Stimulated activated CD4-positive, alpha-beta T cell treated with anti-CD3 and anti-CD28 coated beads, Interleukin-12 subunit alpha, Interleukin-12 subunit beta, amount 100 ng/mL, for 48 hours (primary cell): ENCODE data around the gene STAT5B.
"Not testable (repeated sequence)": the region's sequence is repeated elsewhere in the genome, so short reads cannot be mapped to it uniquely, and the experiment has no call there.

Source experiments
- DNase-seq, 3 donors: peaks; one replicate each; pipeline ENCODE4 v3.0.0-alpha.2; 2020; ENCODE audit warnings: low read depth in 2 of 3, low spot score in 1 of 3

Gene STAT5B

DNA sequence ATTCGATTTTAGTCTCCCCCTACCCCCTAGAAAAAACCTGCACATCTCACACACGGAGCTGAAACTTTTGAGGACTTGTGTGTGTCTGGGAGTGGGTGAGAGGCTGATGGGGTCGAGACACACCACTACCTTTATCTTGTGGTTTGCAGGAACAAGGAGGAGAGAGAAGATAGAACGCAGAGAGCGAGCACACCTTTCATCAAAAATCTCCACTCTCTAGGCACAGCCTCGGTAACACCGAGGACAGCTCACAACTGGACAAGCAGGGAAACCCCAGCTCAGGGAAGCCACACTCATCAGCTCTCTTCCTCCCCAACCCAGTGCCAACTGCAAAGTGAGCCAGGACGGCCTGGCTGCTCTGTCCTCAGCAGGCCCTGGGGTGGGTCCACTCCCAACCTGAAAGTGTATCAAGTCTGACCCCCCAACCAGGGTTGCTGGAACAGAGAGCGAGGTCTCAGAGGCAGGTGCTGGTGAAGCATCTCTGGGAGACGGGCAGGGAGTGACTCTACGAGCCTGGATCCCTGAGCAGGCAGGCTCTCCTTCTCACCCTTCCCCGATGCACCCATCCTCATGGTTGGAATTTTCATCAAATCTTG, 76.7 kb downstream of the STAT5B start:
- no peak for DNase-seq

DNA sequence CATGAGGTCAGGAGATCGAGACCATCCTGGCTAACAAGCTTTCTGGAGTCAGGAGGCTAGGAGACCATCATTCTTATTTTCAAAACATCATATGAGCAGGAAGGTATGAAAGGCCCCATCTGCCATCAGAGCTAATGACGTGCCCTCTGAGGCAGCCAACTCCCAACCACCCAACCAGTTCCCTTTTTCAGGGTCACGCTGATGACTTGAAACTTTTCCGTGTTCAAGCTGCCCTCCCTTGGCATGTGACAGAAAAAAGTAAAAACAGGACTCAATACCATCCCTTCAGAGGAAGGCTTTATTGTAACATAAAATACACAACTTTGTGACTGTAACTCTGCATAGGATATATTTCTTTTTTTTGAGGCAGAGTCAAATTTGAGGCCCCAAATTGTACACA, 77.3 kb downstream of the STAT5B start:
- no peak for DNase-seq

DNA sequence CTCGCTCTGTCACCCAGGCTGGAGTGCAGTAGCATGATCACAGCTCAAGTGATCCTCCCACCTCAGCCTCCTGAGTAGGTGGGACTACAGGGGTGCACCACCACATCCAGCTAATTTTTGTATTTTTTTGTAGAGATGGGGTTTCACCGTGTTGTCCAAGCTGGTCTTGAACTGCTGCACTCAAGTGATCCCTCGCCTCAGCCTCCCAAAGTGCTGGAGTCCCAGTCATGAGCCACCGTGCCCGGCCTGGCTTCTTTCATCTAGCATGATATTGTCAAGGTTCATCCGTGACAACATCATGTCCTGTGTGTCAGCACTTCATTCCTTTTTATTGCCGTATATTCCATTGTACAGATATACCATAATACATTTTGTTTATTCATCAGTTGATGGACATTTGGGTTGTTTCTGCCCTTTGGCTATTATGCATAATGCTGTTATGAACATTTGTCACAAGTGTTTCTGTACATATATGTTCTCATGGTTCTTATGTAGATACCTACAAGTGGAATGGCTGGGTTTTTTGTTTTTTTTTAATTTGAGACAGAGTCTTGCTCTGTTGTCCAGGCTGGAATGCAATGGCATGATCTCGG, 78.5 kb downstream of the STAT5B start:
- DNase-seq: no peak

DNA sequence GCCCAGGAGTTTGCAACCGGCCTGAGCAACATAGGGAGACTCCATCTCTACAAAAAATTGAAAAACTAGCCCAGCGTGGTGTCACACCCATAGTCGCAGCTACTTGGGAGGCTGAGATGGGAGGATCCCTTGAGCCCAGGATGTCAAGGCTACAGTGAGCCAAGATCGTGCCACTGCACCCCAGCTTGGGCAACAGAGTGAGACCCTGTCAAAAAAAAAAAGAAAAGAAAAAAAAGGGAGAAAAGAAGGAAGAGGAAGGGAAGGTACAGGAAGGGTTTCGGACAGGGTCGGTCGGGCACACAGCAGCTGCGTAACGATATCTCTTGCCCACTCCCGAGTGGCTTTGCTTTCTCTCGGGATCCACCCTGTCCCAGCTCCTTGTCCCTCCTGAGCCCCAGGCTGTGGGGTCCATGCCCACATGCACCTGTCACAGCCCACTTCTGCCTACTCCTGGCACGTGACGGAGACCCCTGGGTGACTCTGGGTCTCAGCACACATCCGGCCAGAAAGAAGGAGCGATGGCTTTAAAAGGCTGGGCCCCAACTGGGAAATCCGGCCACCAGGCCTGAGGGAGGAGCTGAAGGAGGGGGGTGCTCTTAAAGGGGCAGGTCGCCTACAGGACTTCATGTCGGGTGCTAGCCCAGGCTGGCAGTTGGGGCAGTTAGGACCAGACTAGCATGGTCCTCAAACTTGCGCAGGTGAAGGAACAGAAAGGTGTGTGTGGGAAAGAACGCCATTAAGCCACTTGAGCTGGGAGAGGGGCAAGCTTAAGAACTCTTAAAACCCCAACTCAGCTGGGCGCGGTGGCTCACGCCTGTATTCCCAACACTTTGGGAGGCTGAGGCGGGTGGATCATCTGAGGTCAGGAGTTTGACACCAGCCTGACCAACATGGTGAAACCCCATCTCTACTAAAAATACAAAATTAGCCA, 82.0 kb downstream of the STAT5B start, which contains the start of gene GHDC:
TSS of gene GHDC (minus strand) at position 526 of the 931 bp plus-strand sequence. CDS start 913 bp downstream, outside the sequence.
- peak; percentile 64 to 71 (median 67) for DNase-seq

DNA sequence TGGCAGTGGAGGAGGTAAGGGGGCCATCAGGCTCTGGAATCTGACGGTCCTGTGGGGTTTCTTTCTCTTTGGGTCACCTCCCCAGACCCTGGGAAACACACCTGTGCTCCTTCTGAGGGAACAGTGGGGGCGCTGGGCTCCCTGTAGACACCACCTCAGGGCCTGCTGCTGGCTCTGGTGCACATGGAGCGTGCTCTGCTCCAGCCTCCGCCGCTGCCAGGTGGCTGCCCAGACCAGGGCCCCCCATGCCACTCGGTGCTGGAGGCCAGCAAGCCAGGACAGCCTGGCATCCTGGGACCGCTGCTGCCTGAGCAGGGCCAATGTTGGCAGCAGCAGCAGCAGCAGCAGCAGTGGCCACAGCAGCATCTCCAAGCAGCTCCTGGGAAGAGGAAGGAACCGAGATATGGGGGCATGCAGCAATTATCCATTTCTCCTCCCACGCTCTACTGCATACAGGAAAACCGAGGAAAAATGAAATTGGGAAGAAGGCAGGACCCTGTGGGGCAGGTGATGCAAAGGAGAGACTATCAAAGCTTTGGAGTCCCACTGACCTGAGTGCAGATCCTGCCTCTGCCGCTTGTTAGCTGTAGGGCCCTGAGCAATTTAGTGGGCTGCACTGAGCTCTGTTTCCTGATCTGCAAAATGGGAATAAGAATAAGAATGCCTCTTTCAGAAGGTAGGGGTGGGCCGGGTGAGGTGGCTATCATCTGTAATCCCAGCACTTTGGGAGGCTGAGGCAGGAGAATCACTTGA, 82.8 kb downstream of the STAT5B start:
- DNase-seq: no peak

DNA sequence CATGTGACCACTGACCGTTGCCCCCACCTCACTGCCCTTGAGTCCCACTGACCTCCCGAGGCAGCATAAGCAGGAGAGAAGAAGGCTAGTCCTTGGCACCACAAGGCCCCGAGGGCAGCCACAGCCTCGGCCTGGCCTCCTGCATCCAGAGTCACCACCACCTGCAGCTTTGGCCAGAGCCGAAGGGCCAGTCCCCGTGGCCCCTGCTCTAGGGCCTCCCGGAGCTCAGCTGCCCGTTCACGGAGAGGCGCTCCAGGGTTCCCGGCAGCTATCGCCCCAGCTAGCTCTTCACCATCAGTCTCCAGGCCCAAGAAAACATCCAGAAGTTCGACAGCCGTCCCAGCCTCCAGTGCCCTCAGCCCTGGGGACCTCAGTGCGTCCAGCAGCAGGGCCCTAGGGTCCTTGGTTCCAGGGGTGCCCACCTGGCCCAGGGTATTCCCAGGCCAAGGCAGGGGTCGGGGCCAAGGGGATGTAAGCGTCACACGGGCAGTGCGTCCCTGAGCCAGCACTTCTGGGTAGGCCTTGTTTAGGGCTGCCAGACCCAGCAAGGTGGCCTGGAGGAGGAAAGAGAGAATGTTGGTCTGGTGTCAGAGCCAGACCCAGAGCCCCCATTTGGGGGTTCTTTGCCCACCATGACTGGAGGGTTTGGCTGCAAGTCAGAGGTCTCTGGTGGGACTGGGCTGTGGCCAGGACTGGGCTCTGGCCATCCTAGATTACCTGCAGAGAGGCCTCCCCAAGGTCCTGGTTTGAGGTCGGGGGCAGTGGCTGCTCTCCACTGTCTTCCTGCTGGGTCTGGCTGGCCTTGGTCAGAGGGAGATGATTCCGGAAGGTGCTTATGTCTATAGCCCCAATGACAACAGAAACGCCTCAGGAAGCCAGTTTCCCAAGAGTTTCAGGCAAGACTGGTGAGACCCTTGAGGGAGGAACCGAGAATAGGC, 83.7 kb downstream of the STAT5B start:
- DNase-seq: no peak

DNA sequence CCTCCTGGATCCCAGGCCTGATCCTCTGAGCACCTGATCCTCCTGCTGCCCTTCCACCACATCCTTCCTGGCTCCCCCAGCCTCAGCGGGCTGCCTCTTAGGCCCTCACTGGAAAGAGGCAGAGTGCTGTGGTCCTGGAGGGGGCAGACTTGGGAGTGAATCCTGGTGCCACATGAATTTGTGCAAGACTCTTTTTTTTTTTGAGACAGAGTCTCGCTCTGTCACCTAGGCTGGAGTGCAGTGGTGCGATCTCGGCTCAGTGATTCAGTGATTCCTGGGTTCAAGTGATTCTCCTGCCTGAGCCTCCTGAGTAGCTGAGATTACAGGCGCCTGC, 84.9 kb downstream of the STAT5B start:
- DNase-seq: no peak

DNA sequence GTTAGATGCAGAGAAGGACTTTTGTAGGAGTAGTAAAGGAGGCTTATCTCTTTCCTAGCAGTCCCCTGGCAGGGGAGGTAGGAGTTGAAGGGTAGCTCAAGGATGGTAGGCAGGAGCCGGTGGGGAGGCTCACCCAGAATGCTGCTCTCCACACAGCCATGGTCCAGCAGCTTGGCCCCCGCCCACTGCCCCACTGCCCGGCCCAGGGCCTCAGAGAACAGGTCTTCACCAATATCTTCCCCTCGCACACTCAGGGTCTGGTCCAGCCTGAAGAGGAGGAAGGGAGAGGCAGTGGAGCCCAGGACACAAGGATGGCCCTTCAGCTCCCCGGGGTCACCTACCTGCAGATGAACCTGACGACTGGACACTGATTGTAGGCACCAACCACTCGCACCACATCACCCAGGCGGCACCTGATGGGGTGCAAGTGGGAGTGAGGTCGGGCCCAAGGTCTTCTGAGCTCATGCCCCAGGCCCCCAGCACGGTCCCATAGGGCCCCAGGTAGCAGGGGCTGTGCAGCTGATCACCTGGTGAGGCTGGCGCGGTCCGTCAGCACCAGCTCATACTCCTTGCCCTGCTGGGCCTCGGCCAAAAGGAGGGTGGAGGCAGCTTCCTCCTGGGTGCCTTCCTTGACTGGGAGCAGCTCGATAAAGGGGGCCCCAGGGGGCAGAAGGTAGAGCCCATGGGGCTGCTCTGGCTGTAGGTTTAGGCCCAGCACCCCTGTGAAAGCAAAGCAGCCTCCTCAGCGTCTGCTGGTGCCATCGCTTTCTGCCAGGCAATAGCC, 85.5 kb downstream of the STAT5B start:
- DNase-seq: no peak

DNA sequence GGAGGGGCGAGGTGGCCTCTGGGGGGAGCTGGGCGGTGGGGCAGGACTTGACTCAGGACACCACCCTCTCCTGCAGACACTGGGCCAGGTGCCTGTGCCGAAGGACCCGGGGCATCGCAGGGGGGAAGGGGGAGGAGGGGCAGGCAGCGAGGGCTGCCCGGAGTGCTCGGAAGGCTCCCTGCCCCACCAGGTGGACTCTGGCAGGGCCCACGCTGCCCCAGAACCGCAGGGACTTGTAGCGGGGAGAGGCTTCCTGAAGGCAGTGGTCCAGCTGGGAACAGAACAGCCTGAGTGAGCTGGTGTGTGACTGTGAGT, 86.6 kb downstream of the STAT5B start:
- no peak for DNase-seq

DNA sequence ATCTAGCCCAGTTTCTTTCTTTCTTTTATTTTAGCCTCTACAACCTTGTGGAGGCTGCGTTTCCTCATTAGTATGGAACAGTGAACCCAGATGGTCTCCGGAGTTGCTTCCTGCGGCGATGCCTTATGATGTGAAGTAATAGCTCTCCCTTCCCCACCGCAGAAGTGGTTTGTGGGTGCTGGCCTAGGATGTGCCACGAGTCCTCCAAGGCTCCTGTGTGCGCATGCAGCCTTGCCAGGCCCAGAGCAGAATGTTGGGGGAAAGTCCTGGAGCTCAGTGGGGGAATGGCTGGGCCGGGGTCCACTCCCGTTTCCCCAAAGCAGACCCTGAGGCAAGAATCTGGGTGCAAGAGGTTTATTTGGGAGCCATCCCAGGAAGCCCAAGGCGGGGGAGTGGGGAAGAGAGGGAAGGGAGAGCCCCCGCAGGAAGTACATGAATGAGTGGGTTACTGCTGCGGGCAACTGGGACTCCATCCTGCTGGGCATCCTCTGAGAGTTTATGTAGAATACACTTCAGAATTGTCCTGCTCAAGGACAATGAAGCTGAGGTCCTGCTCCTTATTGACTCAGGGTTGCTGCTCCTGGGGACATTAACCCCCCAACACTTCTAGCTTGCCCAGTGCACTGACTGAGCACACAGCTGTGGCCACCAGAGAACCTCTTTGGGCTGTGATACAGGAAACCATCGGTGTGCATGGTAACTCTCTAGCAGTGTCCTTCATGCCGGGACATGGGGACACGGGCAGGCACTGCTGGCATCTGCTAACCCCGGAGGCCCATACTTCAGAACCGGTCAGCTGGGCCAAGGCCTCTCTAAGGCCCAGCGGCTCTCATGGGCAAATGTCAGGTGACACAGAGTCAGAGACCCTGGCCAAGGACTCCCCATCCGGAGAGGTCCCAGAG, 87.2 kb downstream of the STAT5B start:
- no peak for DNase-seq

DNA sequence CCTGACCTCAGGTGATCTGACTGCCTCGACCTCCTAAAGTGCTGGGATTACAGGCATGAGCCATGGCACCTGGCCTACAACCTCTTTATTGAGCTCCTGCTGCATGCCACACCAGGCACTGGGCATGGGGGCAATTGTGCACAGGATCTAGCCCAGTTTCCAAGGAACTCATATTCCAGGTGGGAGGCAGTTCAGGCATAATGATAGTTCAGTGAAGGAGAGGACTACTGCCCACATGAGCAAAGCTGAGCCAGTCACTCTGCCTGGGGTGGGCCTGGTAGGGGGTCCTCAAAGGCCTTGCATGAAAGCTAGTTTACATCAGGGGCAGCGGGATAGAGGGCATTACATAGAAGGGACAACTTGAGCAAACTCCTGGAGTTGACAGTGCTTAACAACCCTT, 88.4 kb downstream of the STAT5B start:
- DNase-seq: no peak

DNA sequence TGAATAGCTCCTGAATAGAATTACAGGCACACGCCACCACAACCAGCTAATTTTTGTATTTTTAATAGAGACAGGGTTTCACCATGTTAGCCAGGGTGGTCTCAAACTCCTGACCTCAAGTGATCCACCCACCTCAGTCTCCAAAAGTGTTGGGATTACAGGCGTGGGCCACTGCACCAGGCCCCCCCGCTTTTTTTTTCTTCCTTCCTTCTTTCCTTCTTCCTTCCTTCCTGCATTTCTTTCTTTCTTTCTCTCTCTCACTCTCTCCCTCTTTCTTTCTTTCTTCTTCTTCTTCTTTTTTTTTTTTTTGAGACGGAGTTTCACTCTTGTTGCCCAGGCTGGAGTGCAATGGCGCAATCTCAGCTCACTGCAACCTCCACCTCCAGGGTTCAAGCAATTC, 90.0 kb downstream of the STAT5B start:
- DNase-seq: not testable (repeated sequence)

DNA sequence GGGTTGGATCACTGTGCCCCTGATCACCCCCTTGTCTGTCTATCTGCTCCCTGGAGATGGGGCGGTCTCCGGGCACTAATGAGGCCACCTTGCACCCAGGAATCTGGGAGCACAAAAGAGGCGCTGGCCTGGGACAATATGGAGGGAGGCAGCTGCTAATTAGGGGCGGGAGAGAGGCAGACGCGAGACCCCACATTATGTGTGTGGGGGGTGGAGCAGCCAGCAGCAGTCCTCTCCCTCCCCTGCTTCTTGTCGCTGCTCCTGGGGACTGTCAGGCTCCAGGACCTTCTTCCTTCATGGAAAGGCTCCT, 90.6 kb downstream of the STAT5B start:
- no peak for DNase-seq

DNA sequence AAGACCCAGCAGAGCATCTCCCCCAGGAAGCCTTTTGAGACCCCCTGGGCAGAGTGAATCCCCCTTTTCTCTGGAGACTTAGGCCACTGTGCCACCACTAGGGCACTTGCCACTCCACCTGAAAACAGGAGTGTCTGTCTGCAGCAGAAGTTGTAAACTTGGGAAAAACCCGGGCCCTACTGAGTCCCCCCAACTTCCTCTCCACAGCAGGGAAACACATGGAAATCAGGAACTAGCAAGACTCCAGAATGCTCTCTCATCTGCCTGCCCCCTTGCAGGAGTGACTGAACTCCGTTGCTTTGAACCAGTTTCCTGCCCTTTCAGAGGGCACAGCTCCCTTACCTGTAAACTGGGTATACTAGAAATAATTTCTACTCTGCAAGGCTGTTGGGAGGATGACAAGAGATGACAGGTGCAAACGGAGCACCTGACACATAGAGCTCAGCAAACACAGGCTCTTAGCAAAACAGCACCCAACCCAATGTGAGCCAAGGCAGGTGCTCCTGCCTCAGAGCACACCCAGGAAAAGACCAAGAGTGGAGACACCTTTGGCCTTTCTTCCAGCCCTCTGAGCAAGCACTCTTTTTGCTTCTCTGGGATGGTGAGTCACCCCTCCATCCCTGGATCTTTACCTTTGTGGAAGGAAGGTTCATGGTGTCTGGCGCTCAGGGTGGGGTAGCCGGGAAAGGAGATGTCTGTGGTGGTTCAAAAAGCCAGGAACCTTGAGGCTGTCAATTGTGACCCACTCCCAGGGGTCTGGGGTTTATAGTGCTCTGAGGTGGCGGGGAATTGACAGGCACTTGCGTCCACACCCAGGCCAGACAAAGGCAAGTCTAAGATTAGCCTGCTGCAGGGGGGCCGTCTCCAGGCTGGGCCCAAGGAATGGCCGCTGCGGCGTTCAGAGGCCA, 91.2 kb downstream of the STAT5B start, which contains the start of gene HCRT:
TSS of gene HCRT (minus strand) at position 740 of the 908 bp plus-strand sequence. CDS start at position 653, 87 bp downstream.
- DNase-seq: no peak

DNA sequence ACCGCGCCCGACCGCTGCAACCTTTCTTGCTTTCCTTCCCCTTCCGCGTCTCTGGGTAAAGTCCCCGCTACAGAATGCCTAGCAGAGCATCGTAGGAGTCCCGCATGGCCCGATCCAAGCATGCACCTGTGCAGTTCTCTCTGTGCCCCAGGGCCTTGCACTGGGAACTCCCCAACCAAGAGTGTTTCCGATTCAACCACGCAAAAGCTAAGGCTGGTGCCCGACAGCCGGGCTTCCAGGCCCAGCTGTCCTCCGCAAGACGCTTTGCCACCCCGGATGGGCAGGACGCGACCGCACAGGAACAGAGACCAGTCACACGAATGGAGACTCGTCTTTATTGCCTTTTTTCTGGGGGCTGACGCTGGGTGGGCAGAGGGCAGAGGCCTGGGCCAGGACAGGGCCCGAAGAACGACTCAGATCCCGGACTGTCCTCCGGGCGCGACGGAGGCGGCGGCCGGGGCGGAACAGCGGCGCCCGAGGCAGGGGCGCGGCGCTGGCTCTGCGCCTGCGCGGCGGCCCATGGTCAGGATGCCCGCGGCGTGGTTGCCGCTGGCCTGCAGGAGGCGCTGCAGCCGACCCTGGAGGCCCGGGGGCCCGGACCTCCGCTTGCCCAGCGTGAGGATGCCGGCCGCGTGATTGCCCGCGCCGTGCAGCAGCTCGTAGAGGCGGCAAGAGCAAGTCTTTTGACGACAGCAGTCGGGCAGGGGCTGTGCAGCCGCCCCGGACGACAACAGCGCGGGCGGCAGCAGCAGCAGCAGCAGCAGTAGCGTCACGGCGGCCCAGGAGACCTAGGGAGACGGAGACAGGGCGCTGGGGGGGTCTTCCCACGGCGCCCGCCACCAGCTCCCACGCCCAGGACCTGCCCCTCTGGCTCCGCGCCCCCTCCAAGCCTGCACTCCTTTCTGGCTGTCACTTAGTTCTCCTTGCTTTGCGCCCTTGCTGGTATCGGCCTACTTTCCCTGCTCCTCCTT, 92.2 kb downstream of the STAT5B start:
- DNase-seq: peak; percentile 66 to 78 (median 75)

DNA sequence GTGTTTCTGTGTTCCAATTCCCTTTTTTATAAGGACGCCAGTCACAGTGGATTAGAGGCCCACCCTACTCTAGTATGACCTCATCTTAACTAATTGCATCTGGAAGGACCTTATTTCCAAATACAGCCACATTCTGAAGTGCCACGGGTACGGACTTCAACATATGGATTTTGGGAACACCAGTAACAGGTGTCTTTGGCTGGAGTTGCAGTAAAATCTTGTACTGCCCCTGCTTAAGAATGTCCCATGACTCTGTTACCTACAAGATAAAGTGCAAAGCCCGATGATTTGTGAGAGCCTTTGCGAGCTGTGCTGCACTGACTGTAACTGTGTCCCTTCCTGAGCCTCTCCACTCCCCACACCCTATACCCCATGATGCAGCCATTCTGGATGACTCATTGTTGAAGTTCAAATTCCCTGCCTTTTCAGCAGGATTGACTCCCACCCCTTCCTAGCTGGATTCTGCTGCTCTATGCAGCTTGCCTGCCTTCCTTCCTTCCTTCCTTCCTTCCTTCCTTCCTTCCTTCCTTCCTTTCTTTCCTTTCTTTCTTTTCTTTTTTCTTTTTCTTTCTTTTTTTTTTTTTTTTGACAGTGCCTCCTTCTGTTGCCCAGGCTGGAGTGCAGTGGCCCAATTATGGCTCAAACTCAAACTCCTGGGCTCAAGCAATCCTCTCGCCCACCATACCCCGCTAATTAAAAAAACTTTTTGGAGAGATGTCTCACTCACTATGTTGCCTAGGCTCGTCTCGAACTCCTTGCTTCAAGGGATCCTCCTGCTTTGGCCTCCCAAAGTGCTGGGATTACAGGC, 93.1 kb downstream of the STAT5B start:
- no peak for DNase-seq
